PFSK-1 (cell line): ENCODE measurements around the gene HIPK2.

ENCODE experiments used
- FOXP2 ChIP-seq: optimal IDR thresholded peaks from 2 replicates; pipeline ENCODE3; 2011; ENCODE audit warnings: borderline replicate concordance, control low read depth, inconsistent platforms; ENCODE audit not compliant: insufficient read depth; ENCODE audit errors: extremely low read length, extremely low read depth
- POLR2AphosphoS5 ChIP-seq: IDR thresholded peaks from 2 replicates; pipeline ENCODE4 v1.6.1; 2012; ENCODE audit warnings: low read depth, mild to moderate bottlenecking, control low read depth, low read length, moderate library complexity
- REST ChIP-seq, 2 experiments: IDR thresholded peaks; 2 replicates each; pipeline versions ENCODE4 v1.6.1 to v1.8.0; 2011 to 2012; ENCODE audit warnings: low read depth in 2 of 2, low read length in 2 of 2, control low read depth in 1 of 2, inconsistent platforms in 1 of 2, mild to moderate bottlenecking in 1 of 2, moderate library complexity in 1 of 2; ENCODE audit not compliant: insufficient read depth in 1 of 2
- SIN3A ChIP-seq: IDR thresholded peaks from 2 replicates; pipeline ENCODE4 v1.6.1; 2012; ENCODE audit warnings: mild to moderate bottlenecking, low read length, moderate library complexity, borderline replicate concordance; ENCODE audit not compliant: insufficient read depth
- TAF1 ChIP-seq: IDR thresholded peaks from 2 replicates; pipeline ENCODE4 v1.6.1; 2012; ENCODE audit warnings: low read length, control low read depth, borderline replicate concordance; ENCODE audit not compliant: insufficient read depth

HIPK2 gene

GRCh38 chr7:139693651-139694388, 84.0 kb downstream of the HIPK2 start:
- TF ChIP-seq SIN3A (no peak), REST (IDR thresholded peaks at IDR 0.05; ENCODE audit: insufficient read depth in 1 of 2, low read depth in 2 of 2, low read length in 2 of 2) (no peak), POLR2AphosphoS5 (no peak), TAF1 (no peak)

- no peak for TF ChIP-seq REST (IDR thresholded peaks at IDR 0.05; ENCODE audit: insufficient read depth in 1 of 2, low read depth in 2 of 2, low read length in 2 of 2)
- TF ChIP-seq FOXP2, result no peak
- no peak for TF ChIP-seq TAF1
- TF ChIP-seq POLR2AphosphoS5, result no peak
- no peak for TF ChIP-seq SIN3A
Observed at GRCh38 chr7:139692723-139693122, 85.1 kb downstream of the HIPK2 start.

GRCh38 chr7:139691253-139691781, 86.5 kb downstream of the HIPK2 start:
- TF ChIP-seq SIN3A (no peak), FOXP2 (no peak), REST (IDR thresholded peaks at IDR 0.05; ENCODE audit: insufficient read depth in 1 of 2, low read depth in 2 of 2, low read length in 2 of 2) (no peak), TAF1 (no peak), POLR2AphosphoS5 (no peak)

- TF ChIP-seq TAF1, result no peak
- TF ChIP-seq REST (IDR thresholded peaks at IDR 0.05; ENCODE audit: insufficient read depth in 1 of 2, low read depth in 2 of 2, low read length in 2 of 2), result no peak
Observed at GRCh38 chr7:139687980-139688632, 89.7 kb downstream of the HIPK2 start.
